GM21423 (cell line): ENCODE measurements around the gene NRCAM.
A peak's percentile ranks its signal among the peaks of the same experiment; 100 is the strongest.

Experiments used
- ATAC-seq: cut with Tn5 transposase; IDR thresholded peaks from one replicate; pipeline ENCODE4 v1.9.1; 2021; ENCODE audit warnings: mild to moderate bottlenecking, moderate library complexity; ENCODE audit not compliant: unreplicated experiment

Gene NRCAM

DNA sequence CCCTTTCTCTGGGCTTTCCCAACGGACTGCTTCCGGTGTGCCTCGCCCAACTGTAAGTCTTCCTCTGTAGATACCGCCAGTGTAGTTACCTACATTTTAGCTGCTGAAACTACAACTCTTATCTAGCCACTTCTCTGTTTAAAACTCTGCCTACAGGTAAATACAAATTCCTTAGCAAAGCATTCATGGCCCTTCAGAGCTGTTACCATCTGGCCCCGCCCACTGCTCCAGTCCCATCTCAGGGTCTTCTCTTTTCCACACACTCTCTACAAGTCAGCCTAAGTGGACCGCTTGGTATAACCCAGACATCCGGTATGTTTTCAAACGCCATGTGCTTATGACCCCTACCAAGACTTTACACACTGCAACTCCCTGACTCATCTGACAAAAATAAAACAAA, 285.1 kb downstream of the NRCAM start:
- ATAC-seq, result no peak

- ATAC-seq, result no peak
Measured at GRCh38 chr7:108170251-108170650, 286.0 kb downstream of the NRCAM start.

DNA sequence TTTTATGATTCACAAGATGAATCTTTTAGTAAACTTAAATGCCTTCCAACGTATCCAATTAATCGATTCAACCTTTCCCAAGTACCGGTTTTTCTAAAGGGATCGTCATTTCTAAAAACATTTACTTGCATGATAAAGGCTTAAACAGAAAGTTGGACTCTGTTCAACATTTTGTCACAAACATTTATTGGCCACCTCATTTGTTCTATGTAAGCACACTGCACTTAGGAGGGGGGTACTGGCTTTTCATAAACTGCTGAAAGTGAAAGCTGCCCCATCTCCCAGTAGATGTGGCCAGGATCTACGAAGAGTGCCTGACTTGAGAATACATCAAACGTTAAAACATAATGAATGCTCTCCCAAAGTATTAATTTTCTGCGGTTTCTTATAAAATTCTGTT, 288.8 kb downstream of the NRCAM start:
- no peak for ATAC-seq

GRCh38 chr7:108166687-108167086, 289.5 kb downstream of the NRCAM start:
- no peak for ATAC-seq

- no peak for ATAC-seq
Measured at GRCh38 chr7:108165723-108166122, 290.5 kb downstream of the NRCAM start.

DNA sequence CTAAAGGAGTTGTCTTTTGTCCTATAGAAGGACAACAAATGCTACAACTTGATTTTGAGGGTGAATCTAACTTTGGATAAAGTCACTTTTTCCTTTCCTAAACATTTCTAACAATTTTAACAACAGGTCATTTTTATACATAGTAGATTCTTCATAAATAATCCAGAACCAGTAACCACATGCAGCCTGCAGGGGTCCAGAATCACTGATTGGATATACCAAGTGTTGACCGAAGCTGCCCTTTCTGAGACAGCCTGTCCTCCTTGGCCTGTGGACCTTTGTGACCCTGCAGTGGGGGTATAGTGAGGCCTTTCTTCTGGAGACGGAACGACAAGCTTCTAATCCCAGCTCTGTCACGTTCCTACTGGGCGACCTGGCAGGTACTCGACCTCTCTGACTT, 291.3 kb downstream of the NRCAM start:
- ATAC-seq, result no peak

DNA sequence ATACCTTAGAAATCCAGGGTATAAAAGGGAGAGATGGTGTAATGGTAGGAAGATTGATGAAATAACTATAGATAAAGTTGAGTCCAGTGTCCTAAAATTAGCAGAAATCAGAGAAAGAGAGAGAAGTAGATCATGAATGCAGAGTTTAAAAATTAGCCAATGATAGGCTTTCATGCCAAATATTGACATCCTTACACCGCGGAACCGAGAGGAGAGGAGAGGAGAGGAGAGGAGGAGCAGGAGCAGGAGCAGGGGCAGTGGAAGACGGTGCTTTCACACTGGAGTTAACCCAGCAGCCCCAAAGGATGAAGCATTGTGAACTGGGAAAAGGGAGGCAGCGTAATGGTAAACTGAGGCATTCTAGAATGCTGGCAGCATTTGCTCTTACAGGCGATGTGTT, 291.9 kb downstream of the NRCAM start:
- ATAC-seq, result no peak

DNA sequence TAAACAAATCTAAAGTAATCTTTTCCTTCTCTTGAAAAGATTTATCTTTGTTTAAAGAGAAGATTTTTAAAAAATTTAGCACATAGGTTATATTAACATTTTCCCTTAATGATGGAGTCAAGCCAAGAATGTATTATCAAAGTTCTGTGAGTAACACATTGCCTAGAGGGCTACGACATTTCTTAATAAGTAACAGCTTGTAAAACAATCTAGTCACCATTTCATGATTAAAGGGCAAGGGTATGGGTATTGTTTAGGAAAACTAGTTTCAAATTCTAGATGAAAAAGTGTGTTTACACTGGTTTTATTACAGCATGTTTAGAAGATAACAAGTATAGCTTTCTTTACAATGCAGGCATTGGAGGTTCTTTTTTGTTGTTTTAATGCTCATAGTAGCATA, 297.5 kb downstream of the NRCAM start:
- no peak for ATAC-seq

DNA sequence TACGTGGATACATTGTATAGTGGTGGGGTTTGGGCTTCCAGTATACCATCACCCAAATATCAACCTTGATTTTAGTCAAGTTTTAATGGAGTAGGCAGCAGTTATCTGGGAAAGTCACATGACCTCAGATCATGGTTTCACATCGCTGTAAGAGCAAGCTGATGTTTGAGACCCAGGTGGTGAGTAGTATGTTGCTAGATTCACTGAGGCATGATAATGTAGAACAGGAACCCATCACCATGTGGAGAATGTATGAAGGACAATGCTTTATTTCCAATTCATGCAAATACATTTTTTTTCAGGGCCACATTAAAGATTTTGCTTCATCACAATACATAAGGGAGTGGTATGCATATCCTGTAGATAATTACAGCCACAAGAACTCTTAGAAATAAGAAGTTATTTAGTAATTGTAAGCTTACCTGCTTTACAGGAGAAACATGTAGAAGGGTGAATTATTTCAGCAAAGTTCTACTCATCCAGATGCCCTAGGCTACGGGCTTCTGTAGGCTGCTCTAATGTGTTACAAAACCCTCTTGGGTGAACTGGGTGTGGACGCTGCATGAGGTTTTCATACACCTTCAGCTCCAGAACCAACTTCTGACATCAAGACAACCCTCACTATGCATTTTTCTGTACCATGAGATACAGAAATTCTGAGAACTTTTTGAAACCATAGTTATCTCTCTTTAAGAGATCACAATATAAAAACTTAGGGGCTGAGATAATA, 298.5 kb downstream of the NRCAM start:
- ATAC-seq, result no peak

GRCh38 chr7:108156897-108157605, 299.2 kb downstream of the NRCAM start:
- ATAC-seq, result no peak

- no peak for ATAC-seq
Measured at GRCh38 chr7:108152198-108152597, 304.0 kb downstream of the NRCAM start.

- ATAC-seq, result no peak
Measured at GRCh38 chr7:108149908-108150307, 306.3 kb downstream of the NRCAM start.

DNA sequence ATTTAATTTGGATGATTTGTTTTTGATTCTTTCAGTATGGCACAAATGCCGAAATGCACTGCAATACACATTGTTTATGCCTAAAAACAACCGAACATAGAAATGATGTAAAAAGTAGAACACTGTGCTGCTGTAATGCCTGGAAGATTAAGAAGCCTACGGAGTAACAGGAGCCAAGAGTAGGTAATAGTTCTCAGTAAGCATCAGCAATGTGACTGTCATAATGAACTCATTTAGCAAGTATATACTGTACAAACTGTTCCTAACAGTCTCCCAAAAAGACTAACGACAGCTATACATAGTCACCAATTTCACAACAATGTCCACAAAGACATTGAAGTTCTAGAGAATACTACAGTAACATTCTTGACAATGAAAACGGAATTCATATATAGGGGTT, 307.1 kb downstream of the NRCAM start:
- no peak for ATAC-seq

DNA sequence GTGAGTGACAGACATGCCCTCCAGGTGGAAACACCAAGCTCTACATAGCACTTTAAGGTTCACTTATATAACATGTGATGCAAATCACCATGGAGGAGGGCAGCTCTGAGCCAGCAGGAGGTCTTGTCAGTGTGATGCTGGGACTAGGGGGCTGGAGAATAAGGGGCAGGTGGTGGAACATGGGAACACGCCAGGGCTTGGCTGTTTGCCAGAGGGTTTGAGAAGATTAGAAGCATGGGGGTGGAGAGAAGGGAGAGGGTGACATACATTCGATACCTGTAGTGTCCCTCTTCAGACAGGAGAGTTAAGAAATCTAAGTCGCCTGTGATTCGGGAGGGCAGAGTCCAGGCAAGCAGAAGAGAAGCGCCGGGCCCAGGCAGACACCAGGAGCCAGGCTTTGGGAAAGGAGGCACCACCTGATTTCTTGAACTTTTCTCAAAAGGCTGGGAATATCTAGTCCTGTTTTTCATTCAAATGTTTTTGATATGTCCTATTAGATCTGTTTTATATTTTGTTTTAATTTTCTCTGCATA, 309.1 kb downstream of the NRCAM start:
- ATAC-seq, result no peak

DNA sequence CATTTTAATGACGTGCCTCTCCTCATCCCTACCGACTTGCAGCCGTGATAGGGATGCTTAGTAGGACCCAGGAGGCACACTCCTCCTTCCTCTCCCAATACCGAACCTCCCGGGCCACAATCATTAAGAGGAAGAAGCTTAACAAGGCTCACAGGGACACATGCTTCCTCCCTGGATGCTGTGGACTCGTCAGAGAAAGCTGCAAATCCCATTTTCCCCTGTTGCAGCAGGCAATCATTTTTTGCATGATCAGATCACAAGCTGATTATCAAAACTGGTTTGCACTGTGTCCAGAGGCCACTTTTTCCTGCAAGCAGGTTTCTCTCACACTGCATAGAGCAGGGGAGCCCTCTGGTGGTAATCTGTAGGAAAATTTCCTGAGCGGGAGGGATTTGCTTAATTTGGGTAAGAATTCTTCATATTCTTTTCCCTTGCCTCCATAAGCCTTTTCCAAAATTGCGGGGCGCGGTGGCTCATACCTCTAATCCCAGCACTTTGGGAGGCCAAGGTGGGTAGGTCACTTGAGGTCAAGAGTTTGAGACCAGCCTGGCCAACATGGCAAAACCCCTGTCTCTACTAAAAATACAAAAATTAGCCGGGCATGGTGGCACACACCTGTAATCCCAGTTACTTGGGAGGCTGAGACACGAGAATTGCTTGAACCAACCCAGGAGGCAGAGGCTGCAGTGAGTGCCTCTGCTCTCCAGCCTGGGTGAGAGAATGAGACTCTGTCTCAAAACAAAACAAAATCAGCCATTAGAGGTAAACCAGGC, 310.0 kb downstream of the NRCAM start:
- peak; percentile 51 for ATAC-seq

GRCh38 chr7:108145401-108145800, 310.8 kb downstream of the NRCAM start:
- ATAC-seq, result no peak

DNA sequence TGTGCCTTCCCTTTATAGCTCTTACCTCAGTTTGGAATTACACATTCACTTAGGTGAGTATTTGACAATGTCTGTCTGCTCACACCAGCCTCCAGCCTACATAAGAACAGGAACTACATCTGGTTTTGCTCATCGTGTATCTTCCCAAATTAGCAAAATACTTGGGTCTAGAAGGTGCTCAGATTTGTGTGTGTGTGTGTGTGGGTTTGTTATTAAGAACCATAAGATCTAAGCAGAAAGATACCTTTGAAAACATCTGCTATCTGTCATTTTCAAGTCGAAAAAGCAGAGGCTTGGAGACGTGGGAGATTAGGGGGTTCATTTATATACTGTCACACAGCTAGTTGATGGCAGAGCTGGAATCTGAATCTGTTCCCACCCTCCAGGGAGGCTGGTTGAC, 311.3 kb downstream of the NRCAM start:
- ATAC-seq, result no peak

DNA sequence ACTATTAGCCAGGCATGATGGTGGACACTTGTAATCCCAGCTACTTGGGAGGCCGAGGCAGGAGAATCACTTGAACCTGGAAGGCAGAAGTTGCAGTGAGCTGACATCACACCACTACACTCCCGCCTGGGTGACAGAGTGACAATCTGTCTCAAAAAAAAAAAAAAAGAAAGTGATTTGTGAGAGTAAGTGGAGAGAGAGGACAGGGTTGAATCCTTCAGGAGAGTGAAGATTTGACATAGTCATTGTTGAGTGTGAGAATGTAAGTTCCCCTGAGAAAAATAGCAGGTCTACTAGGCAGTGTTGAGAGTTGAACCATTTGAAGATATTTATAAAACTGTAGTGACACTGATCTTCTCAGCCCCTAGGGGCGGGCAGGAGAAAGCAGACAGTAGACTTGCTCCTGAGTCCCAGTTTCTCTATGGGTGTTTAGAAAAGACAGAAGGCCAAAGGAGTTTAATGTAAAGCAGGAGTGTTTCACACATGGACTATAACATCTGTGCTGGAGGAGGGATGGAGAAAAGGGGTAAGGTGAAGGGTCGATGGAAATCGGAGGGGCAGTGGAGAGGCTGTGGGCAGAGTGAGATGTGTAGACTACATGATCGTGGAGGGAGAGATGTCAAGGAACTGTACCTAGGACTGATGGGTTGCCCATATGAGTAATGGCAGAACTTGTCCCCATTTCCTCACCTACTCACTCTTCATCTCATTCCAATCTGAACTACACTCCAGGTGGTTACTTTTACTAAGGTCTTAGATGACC, 312.4 kb downstream of the NRCAM start:
- ATAC-seq, result no peak

GRCh38 chr7:108142675-108143259, 313.5 kb downstream of the NRCAM start:
- ATAC-seq, result no peak

- ATAC-seq, result no peak
Measured at GRCh38 chr7:108142180-108142579, 314.1 kb downstream of the NRCAM start.
